ENCODE results near the gene NAGLU.
"Not testable (repeated sequence)": the region's sequence is repeated elsewhere in the genome, so short reads cannot be mapped to it uniquely, and the experiment has no call there.

The NAGLU gene

GRCh38 chr17:42537156-42537805 lies 1.2 kb downstream of the NAGLU start:
- TF ChIP-seq, protein P1, sequence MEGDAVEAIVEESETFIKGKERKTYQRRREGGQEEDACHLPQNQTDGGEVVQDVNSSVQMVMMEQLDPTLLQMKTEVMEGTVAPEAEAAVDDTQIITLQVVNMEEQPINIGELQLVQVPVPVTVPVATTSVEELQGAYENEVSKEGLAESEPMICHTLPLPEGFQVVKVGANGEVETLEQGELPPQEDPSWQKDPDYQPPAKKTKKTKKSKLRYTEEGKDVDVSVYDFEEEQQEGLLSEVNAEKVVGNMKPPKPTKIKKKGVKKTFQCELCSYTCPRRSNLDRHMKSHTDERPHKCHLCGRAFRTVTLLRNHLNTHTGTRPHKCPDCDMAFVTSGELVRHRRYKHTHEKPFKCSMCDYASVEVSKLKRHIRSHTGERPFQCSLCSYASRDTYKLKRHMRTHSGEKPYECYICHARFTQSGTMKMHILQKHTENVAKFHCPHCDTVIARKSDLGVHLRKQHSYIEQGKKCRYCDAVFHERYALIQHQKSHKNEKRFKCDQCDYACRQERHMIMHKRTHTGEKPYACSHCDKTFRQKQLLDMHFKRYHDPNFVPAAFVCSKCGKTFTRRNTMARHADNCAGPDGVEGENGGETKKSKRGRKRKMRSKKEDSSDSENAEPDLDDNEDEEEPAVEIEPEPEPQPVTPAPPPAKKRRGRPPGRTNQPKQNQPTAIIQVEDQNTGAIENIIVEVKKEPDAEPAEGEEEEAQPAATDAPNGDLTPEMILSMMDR (IDR thresholded peaks at IDR 0.05; ENCODE audit: low read depth, low read length): no peak
- peak overlapping the region; percentile 66 for H3K4me3 ChIP-seq (ENCODE audit: low read depth, low read length)

DNA sequence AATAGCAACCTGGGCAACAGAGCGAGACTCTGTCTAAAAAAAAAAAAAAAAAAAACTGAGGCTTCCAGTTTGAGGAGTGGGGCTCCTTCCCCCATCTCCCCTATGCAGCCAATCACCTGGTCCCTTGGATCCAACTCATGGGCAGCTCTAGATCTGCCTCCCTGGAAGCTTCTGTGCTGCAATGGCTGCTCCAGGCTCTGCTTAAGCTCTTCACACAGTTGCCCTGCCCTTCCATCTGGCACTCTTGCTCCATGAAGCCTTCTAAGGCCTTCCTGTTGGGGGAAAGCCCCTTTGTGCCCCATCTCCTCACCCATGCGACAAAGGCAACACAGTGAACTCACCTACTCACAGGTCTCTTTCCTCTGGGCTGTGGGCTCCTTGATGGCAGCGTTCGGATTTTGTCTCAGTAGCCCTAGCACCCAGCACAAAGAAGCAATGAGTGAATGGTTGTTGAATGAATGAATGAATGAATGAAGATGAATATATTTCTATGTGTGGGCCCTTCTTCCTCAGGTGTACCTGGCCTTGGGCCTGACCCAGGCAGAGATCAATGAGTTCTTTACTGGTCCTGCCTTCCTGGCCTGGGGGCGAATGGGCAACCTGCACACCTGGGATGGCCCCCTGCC lies 1.9 kb downstream of the NAGLU start:
- TF ChIP-seq, protein P1 (IDR thresholded peaks at IDR 0.05; ENCODE audit: low read depth, low read length): no peak
- H3K4me3 ChIP-seq (ENCODE audit: low read depth, low read length): no peak overlapping the region

- no peak overlapping the region for H3K4me3 ChIP-seq (ENCODE audit: low read depth, low read length)
- TF ChIP-seq, protein P1 (IDR thresholded peaks at IDR 0.05; ENCODE audit: low read depth, low read length): no peak
Observed at GRCh38 chr17:42538482-42538881, 2.4 kb downstream of the NAGLU start.

- not testable (repeated sequence) for H3K4me3 ChIP-seq (ENCODE audit: low read depth, low read length)
Observed at GRCh38 chr17:42540558-42540957, 4.5 kb downstream of the NAGLU start.

GRCh38 chr17:42541041-42541833 lies 5.2 kb downstream of the NAGLU start:
- TF ChIP-seq, protein P1 (IDR thresholded peaks at IDR 0.05; ENCODE audit: low read depth, low read length): no peak
- H3K4me3 ChIP-seq (ENCODE audit: low read depth, low read length): no peak overlapping the region

DNA sequence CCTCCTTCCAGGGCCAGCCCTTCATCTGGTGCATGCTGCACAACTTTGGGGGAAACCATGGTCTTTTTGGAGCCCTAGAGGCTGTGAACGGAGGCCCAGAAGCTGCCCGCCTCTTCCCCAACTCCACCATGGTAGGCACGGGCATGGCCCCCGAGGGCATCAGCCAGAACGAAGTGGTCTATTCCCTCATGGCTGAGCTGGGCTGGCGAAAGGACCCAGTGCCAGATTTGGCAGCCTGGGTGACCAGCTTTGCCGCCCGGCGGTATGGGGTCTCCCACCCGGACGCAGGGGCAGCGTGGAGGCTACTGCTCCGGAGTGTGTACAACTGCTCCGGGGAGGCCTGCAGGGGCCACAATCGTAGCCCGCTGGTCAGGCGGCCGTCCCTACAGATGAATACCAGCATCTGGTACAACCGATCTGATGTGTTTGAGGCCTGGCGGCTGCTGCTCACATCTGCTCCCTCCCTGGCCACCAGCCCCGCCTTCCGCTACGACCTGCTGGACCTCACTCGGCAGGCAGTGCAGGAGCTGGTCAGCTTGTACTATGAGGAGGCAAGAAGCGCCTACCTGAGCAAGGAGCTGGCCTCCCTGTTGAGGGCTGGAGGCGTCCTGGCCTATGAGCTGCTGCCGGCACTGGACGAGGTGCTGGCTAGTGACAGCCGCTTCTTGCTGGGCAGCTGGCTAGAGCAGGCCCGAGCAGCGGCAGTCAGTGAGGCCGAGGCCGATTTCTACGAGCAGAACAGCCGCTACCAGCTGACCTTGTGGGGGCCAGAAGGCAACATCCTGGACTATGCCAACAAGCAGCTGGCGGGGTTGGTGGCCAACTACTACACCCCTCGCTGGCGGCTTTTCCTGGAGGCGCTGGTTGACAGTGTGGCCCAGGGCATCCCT lies 7.4 kb downstream of the NAGLU start:
- H3K4me3 ChIP-seq (ENCODE audit: low read depth, low read length): no peak overlapping the region
- TF ChIP-seq, protein P1 (IDR thresholded peaks at IDR 0.05; ENCODE audit: low read depth, low read length): no peak

- TF ChIP-seq, protein P1 (IDR thresholded peaks at IDR 0.05; ENCODE audit: low read depth, low read length): no peak
- H3K4me3 ChIP-seq (ENCODE audit: low read depth, low read length): no peak overlapping the region
Observed at GRCh38 chr17:42544874-42545283, 8.8 kb downstream of the NAGLU start.

DNA sequence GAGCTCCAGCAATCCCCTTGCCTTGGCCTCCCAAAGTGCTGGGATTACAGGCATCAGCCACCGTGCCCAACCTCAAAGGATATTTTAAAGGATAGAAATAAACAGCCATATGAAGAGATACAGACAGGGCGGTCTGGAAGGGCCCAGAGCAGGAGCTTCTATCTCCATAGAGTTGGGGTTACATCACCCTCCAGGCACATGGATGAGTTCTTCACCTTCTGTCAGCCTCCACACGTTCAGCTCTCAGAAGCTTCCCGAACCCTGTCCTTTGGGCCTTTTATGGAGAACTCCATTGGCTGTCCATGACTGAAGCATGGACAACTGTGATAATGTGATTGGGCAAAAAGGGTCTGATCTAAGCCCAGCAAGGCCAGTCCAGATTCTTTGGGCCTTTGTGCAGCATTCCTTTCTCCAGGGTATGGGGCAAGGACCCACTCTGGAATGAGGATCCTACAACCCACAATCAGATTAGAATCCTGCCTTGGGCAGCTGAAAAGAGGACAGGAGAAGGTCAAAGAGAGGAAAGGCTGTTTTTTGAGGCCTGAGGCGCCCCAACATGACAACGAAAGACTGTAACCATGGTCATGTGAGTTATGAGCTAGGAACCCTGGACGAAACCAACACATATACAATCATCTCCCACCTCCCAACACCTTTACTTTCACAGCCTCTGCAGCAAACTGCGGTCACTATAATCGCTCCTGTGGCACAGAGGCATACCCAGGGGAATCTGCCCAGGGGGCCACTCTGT lies 9.9 kb downstream of the NAGLU start:
- H3K4me3 ChIP-seq (ENCODE audit: low read depth, low read length): not testable (repeated sequence)
